Endothelial cell (in vitro differentiated cells): ENCODE data around the gene PLP2. TPM values are rescaled to one million over a fixed set of nuclear protein-coding genes. Genes with fewer than 3 reads are reported as not detected.
A peak's percentile ranks its signal among the peaks of the same experiment; 100 is the strongest.
"Not testable (repeated sequence)": the region's sequence is repeated elsewhere in the genome, so short reads cannot be mapped to it uniquely, and the experiment has no call there.

Source experiments
- DNase-seq: peaks from one replicate; pipeline ENCODE4 v3.0.0; 2021; ENCODE audit warnings: low spot score
- H3K27ac Mint-ChIP-seq: one replicate; pipeline ENCODE4 v1.8.0; 2021; ENCODE audit warnings: mixed read lengths, inconsistent platforms; ENCODE audit not compliant: unreplicated experiment
- H3K27me3 Mint-ChIP-seq: one replicate; pipeline ENCODE4 v1.8.0; 2021; ENCODE audit warnings: mild to moderate bottlenecking, moderate library complexity, mixed read lengths, inconsistent platforms; ENCODE audit not compliant: unreplicated experiment
- H3K36me3 Mint-ChIP-seq: one replicate; pipeline ENCODE4 v1.8.0; 2021; ENCODE audit warnings: mild to moderate bottlenecking, low read depth, mixed read lengths, inconsistent platforms; ENCODE audit not compliant: unreplicated experiment
- H3K4me1 Mint-ChIP-seq: one replicate; pipeline ENCODE4 v1.8.0; 2021; ENCODE audit warnings: mild to moderate bottlenecking, mixed read lengths, inconsistent platforms; ENCODE audit not compliant: unreplicated experiment
- H3K4me3 Mint-ChIP-seq: one replicate; pipeline ENCODE4 v1.8.0; 2021; ENCODE audit warnings: mild to moderate bottlenecking, mixed read lengths, inconsistent platforms; ENCODE audit not compliant: unreplicated experiment
- H3K9me3 Mint-ChIP-seq: one replicate; pipeline ENCODE4 v1.8.0; 2021; ENCODE audit warnings: mixed read lengths, inconsistent platforms; ENCODE audit not compliant: unreplicated experiment
- long read RNA-seq: library from polyadenylated mRNA; unstranded; transcript quantifications from one replicate; pipeline ENCODE4 v2.0.0, GENCODE V29; 2020; ENCODE audit not compliant: unreplicated experiment
- total RNA-seq: library from RNA; stranded (reverse); fragmentation: NEBNext Ultra II Directional; extraction: Animal tissue kit (Norgen Biotek cat#: 25700); gene quantifications from one replicate; pipeline ENCODE4 v1.2.1, GENCODE V29; 2021; ENCODE audit not compliant: unreplicated experiment
- TF ChIP-seq, protein P1 (sequence below): fragments of 200-600 bp; sonication (generic); IDR thresholded peaks from one replicate; pipeline ENCODE4 v1.5.0; 2021; ENCODE audit warnings: antibody characterized with exemption; ENCODE audit not compliant: unreplicated experiment

PLP2 gene
- 1.9 TPM for total RNA-seq
- long read RNA-seq, partial matches to known transcripts = 0 of 1 reads
- long read RNA-seq, other reads (novel, unspliced or antisense) = 0 of 1 reads

DNA sequence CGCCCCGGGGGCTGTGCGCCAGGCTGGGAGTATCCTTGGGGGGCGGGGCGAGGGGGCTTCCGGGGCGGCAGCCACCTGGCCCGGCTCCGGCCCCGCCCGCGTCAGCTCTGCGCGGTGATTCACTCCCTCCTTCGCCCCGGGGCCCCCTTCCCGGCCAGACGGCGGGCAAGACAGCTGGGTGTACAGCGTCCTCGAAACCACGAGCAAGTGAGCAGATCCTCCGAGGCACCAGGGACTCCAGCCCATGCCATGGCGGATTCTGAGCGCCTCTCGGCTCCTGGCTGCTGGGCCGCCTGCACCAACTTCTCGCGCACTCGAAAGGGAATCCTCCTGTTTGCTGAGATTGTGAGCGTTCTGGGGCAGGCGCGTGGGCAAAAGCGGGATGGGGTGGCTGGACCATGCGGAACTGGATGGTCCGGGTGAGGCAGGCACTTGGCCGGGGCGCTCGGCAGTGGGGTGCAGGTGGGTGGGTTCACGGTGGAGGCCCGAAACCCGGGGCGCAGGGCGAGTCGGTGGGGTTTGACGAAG is at the start of gene PLP2:
Gene PLP2, plus strand, starts transcription at position 147 of the 528 bp plus-strand sequence. Its CDS starts 103 bp downstream, at position 250.
- peaks cover 5% of the 10 kb centered on the region for H3K27me3 Mint-ChIP-seq
- peaks cover 7% of the 10 kb centered on the region for H3K4me1 Mint-ChIP-seq
- DNase-seq = no peak
- peak within 1 kb of the TSS; percentile 69 for H3K4me3 Mint-ChIP-seq
- H3K36me3 Mint-ChIP-seq = peaks cover 16% of the 10 kb centered on the region
- TF ChIP-seq, protein P1, sequence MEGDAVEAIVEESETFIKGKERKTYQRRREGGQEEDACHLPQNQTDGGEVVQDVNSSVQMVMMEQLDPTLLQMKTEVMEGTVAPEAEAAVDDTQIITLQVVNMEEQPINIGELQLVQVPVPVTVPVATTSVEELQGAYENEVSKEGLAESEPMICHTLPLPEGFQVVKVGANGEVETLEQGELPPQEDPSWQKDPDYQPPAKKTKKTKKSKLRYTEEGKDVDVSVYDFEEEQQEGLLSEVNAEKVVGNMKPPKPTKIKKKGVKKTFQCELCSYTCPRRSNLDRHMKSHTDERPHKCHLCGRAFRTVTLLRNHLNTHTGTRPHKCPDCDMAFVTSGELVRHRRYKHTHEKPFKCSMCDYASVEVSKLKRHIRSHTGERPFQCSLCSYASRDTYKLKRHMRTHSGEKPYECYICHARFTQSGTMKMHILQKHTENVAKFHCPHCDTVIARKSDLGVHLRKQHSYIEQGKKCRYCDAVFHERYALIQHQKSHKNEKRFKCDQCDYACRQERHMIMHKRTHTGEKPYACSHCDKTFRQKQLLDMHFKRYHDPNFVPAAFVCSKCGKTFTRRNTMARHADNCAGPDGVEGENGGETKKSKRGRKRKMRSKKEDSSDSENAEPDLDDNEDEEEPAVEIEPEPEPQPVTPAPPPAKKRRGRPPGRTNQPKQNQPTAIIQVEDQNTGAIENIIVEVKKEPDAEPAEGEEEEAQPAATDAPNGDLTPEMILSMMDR = no peak
- H3K9me3 Mint-ChIP-seq = no peaks in the 10 kb centered on the region
- H3K27ac Mint-ChIP-seq = no peak within 1 kb of the TSS

DNA sequence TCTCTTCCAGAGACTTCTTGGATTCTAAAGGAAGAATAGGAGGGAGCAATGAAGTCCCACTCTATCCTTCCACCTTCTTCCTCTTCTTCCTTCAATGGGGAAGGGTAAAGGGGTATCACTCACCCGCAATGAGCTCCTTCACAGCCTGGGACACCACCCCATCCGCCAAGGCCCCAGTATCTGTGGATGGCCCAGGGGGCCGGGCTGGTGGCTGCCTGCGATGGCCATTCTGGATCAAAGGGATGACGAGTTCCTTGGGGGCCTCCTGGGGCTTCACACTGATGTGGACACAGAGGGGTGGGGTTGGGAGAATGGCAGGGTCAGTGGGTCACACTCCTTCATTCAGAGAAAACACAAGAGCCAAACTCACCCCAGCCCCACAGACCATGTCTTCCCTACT is 49.2 kb upstream of the PLP2 start:
- H3K27ac Mint-ChIP-seq = no peak overlapping the region
- H3K36me3 Mint-ChIP-seq = peaks cover 20% of the 10 kb centered on the region
- DNase-seq = no peak
- peak overlapping the region; percentile 99 for H3K4me3 Mint-ChIP-seq
- peaks cover 4% of the 10 kb centered on the region for H3K27me3 Mint-ChIP-seq
- no peaks in the 10 kb centered on the region for H3K9me3 Mint-ChIP-seq
- peaks cover 9% of the 10 kb centered on the region for H3K4me1 Mint-ChIP-seq
- TF ChIP-seq, protein P1 = no peak

DNA sequence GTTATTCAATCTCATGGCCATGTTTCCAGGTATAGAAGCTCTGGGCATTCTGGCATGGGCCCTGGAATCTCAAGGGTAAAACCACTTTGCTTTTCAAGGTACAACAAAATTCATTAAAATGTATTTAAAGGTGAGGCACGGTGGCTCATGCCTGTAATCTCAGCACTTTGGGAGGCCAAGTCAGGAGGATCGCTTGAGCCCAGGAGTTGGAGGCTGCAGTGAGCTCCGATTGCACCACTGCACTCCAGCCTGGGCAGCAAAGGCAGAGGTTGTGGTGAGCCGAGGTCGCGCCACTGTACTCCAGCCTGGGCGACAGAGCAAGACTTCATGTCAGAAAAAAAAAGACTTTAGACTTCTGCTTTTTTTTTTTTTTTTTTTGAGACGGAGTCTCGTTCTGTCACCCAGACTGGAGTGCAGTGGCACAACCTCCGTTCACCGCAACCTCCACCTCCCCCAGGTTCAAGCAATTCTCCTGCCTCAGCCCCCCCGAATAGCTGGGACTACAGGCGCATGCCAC is 43.9 kb upstream of the PLP2 start:
- H3K27me3 Mint-ChIP-seq, H3K36me3 Mint-ChIP-seq, H3K4me3 Mint-ChIP-seq, H3K27ac Mint-ChIP-seq, H3K4me1 Mint-ChIP-seq, H3K9me3 Mint-ChIP-seq, DNase-seq: not testable (repeated sequence)

- Mint-ChIP-seq H3K27me3 (no peaks in the 10 kb centered on the region), H3K4me1 (no peaks in the 10 kb centered on the region), H3K9me3 (no peaks in the 10 kb centered on the region), H3K36me3 (no peaks in the 10 kb centered on the region), H3K27ac (no peak overlapping the region), H3K4me3 (no peak overlapping the region)
- TF ChIP-seq, protein P1 = no peak
- no peak for DNase-seq
Observed at GRCh38 chrX:49129427-49129826, 42.3 kb upstream of the PLP2 start.

DNA sequence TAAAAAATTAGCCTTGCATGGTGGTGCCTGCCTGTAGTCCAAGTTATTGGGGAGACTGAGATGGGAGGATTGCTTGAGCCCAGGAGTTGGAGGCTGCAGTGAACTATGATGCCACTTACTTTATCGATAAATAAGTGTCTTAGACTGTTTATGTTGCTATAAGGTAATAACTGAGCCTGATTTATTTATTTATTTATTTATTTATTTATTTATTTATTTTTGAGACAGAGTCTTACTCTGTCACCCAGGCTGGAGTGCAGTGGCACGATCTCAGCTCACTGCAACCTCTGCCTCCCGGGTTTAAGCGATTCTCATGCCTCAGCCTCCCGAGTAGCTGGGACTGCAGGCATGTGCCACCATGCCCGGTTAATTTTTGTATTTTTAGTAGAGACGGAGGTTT is 39.4 kb upstream of the PLP2 start:
- H3K4me3 Mint-ChIP-seq, H3K27ac Mint-ChIP-seq, DNase-seq, H3K36me3 Mint-ChIP-seq, H3K9me3 Mint-ChIP-seq, H3K27me3 Mint-ChIP-seq, H3K4me1 Mint-ChIP-seq: not testable (repeated sequence)

DNA sequence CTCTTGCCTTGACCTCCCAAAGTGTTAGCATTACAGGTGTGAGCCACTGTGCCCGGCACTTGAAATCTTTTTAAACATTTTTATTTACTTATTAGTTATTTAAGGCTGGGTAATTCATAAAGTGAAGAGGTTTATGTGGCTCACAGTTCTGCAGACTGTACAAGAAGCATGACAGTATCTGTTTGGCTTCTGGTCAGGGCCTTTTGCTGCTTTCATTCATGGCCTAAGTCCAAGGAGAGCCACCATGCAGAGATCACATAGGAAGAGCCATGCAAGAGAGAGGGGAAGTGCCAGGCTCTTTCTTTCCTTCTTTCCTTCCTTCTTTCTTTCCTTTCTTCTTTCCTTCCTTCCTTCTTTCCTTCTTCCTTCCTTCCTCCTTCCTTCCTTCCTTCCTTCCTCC is 37.9 kb upstream of the PLP2 start:
- Mint-ChIP-seq H3K9me3 (peaks cover 3% of the 10 kb centered on the region), H3K4me3 (no peak overlapping the region), H3K27me3 (peaks cover 2% of the 10 kb centered on the region), H3K36me3 (peaks cover 5% of the 10 kb centered on the region), H3K27ac (no peak overlapping the region), H3K4me1 (peaks cover 4% of the 10 kb centered on the region)
- TF ChIP-seq, protein P1 = no peak
- DNase-seq = no peak
